ENCODE results near the gene ATG7.
"Not testable (repeated sequence)": the region's sequence is repeated elsewhere in the genome, so short reads cannot be mapped to it uniquely, and the experiment has no call there.

The ATG7 gene

DNA sequence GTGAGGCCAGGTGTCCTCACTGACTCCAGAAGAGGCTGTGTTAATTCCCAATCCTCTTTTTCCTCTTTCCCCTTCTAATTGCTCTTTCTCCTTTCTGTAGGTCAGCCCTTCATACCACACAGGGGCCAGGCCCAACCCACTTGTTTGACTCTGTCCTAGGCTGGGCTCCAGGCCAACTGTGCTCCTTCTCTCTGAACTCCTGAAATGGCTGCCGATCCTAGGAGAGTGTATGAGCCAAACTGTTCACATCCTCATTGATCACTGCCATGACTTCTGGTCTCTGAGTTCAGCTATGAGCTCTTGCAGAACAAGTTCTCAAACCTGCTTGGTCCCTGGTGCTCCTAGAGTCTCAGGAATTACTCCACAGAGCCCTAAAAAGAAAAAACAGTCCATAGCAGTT is 226.4 kb downstream of the ATG7 start:
- no peaks in the 10 kb centered on the region for H3K27me3 Mint-ChIP-seq
- no peaks in the 10 kb centered on the region for H3K9me3 Mint-ChIP-seq
- peaks cover 16% of the 10 kb centered on the region for H3K36me3 Mint-ChIP-seq (ENCODE audit: low read depth)
- no peak for DNase-seq
- peaks cover 2% of the 10 kb centered on the region for H3K4me1 Mint-ChIP-seq
- no peak overlapping the region for H3K4me3 Mint-ChIP-seq
- ATAC-seq, result no peak
- no peak overlapping the region for H3K27ac Mint-ChIP-seq

- Mint-ChIP-seq H3K27ac (no peak overlapping the region), H3K4me1 (no peaks in the 10 kb centered on the region), H3K9me3 (no peaks in the 10 kb centered on the region), H3K4me3 (no peak overlapping the region), H3K27me3 (no peaks in the 10 kb centered on the region), H3K36me3 (ENCODE audit: low read depth) (peaks cover 12% of the 10 kb centered on the region)
- ATAC-seq (no peak), DNase-seq (no peak)
Observed at GRCh38 chr3:11499144-11499543, 226.9 kb downstream of the ATG7 start.

GRCh38 chr3:11502413-11502812 is 230.2 kb downstream of the ATG7 start:
- H3K9me3 Mint-ChIP-seq; H3K4me1 Mint-ChIP-seq; H3K27me3 Mint-ChIP-seq; H3K27ac Mint-ChIP-seq; H3K4me3 Mint-ChIP-seq; DNase-seq; ATAC-seq; H3K36me3 Mint-ChIP-seq (ENCODE audit: low read depth): not testable (repeated sequence)

GRCh38 chr3:11507719-11508118 is 235.5 kb downstream of the ATG7 start:
- Mint-ChIP-seq H3K4me1 (peaks cover 3% of the 10 kb centered on the region), H3K4me3 (no peak overlapping the region), H3K36me3 (ENCODE audit: low read depth) (peaks cover 9% of the 10 kb centered on the region), H3K27me3 (no peaks in the 10 kb centered on the region), H3K27ac (no peak overlapping the region), H3K9me3 (no peaks in the 10 kb centered on the region)
- DNase-seq (no peak), ATAC-seq (no peak)

- Mint-ChIP-seq H3K4me3 (no peak overlapping the region), H3K36me3 (ENCODE audit: low read depth) (peaks cover 9% of the 10 kb centered on the region), H3K4me1 (peaks cover 3% of the 10 kb centered on the region), H3K9me3 (no peaks in the 10 kb centered on the region), H3K27ac (no peak overlapping the region), H3K27me3 (no peaks in the 10 kb centered on the region)
- ATAC-seq (no peak), DNase-seq (no peak)
Observed at GRCh38 chr3:11508346-11509172, 236.4 kb downstream of the ATG7 start.

DNA sequence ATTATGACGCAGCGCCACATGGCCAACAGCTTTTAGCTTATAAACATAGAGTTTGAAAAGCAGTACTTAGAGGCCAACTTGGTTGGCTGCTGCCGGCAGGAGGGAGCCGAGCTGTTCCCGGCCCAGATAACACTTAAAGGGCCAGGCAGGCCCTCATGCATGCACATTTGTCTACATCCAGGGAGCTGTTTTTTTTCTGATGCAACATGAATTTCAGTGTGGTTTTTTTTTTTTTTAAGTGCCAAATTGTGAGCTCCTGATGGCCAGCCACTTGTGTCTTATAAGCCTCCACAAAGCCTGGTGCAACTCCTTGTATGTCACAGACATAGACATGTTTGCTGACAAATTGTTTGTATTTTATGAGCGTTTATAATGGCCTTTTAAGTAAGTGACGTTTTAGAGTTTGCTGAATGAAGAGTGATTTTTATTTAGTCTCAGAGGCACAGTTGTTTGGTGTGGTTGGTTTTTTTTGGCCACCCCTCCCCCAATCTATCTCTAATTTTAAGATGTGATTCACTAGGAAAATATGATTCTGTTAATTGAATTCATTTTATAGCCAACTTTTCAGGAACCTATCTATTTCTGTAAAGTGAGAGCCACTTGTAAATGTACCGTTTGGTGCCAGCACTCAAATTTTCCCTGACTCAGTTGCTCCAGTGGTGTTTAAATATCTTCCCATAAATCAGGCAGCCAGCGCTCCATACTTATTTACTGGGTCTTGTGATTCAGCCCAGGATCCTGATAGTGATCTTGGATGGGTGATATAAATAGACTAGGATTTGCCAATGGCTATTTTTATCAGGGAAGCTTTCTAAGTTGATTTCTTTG is 237.2 kb downstream of the ATG7 start:
- no peak for DNase-seq
- Mint-ChIP-seq H3K27ac (no peak overlapping the region), H3K27me3 (no peaks in the 10 kb centered on the region), H3K4me1 (peaks cover 3% of the 10 kb centered on the region), H3K4me3 (no peak overlapping the region), H3K36me3 (ENCODE audit: low read depth) (peaks cover 9% of the 10 kb centered on the region), H3K9me3 (no peaks in the 10 kb centered on the region)
- no peak for ATAC-seq

DNA sequence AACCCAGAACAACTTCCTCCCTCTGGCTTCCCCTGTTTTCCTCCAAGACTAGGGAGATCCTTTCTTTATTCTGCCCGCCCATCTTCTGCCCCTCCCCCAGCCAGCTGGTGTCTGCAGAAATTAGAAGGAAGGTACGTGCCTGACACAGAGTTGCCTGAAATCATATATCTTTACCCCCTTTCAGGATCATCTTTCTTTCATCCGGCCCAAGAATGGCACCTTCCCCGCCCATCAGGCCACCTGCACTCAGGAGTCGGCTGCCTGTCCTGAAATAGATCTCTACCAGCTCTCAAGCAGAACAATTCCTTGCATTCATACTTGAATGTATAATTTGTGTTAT is 237.8 kb downstream of the ATG7 start:
- Mint-ChIP-seq H3K27ac (no peak overlapping the region), H3K4me3 (no peak overlapping the region), H3K4me1 (peaks cover 3% of the 10 kb centered on the region), H3K9me3 (no peaks in the 10 kb centered on the region), H3K27me3 (no peaks in the 10 kb centered on the region), H3K36me3 (ENCODE audit: low read depth) (peaks cover 10% of the 10 kb centered on the region)
- ATAC-seq, result no peak
- DNase-seq, result no peak

- Mint-ChIP-seq H3K27me3 (no peaks in the 10 kb centered on the region), H3K27ac (no peak overlapping the region), H3K9me3 (no peaks in the 10 kb centered on the region), H3K4me3 (no peak overlapping the region), H3K36me3 (ENCODE audit: low read depth) (peaks cover 12% of the 10 kb centered on the region), H3K4me1 (peaks cover 3% of the 10 kb centered on the region)
- DNase-seq, result no peak
- ATAC-seq, result no peak
Observed at GRCh38 chr3:11510356-11510755, 238.2 kb downstream of the ATG7 start.

- H3K4me3 Mint-ChIP-seq, H3K4me1 Mint-ChIP-seq, DNase-seq, H3K27ac Mint-ChIP-seq, H3K27me3 Mint-ChIP-seq, H3K9me3 Mint-ChIP-seq, ATAC-seq: not testable (repeated sequence)
- peaks cover 12% of the 10 kb centered on the region for H3K36me3 Mint-ChIP-seq (ENCODE audit: low read depth)
Observed at GRCh38 chr3:11511606-11512005, 239.4 kb downstream of the ATG7 start.

DNA sequence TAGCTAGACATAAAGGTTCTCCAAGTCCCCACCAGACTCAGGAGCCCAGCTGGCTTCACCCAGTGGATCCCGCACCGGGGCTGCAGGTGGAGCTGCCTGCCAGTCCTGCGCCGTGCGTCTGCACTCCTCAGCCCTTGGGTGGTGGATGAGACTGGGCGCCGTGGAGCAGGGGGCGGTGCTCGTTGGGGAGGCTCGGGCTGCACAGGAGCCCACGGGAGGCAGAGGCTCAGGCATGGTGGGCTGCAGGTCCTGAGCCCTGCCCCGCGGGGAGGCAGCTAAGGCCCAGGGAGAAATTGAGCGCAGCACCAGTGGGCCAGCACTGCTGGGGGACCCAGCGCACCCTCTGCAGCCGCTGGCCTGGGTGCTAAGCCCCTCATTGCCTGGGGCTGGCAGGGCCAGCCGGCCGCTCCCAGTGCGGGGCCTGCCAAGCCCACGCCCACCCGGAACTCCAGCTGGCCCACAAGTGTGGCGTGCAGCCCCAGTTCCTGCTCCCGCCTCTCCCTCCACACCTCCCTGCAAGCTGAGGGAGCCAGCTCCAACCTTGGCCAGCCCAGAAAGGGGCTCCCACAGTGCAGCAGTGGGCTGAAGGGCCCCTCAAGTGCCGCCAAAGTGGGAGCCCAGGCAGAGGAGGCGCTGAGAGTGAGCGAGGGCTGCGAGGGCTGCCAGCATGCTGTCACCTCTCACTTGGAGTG is 241.1 kb downstream of the ATG7 start:
- not testable (repeated sequence) for H3K27ac Mint-ChIP-seq, H3K4me3 Mint-ChIP-seq, H3K9me3 Mint-ChIP-seq, DNase-seq, H3K27me3 Mint-ChIP-seq, ATAC-seq, H3K4me1 Mint-ChIP-seq
- peaks cover 12% of the 10 kb centered on the region for H3K36me3 Mint-ChIP-seq (ENCODE audit: low read depth)

- Mint-ChIP-seq H3K27ac (no peak overlapping the region), H3K36me3 (ENCODE audit: low read depth) (peaks cover 12% of the 10 kb centered on the region), H3K9me3 (no peaks in the 10 kb centered on the region), H3K4me3 (no peak overlapping the region), H3K4me1 (peaks cover 3% of the 10 kb centered on the region), H3K27me3 (no peaks in the 10 kb centered on the region)
- ATAC-seq, result no peak
- DNase-seq, result no peak
Observed at GRCh38 chr3:11513817-11514135, 241.6 kb downstream of the ATG7 start.

GRCh38 chr3:11514191-11514821 is 242.1 kb downstream of the ATG7 start:
- no peak for DNase-seq
- Mint-ChIP-seq H3K27ac (no peak overlapping the region), H3K4me1 (peaks cover 2% of the 10 kb centered on the region), H3K4me3 (no peak overlapping the region), H3K9me3 (no peaks in the 10 kb centered on the region), H3K27me3 (no peaks in the 10 kb centered on the region), H3K36me3 (ENCODE audit: low read depth) (peaks cover 12% of the 10 kb centered on the region)
- ATAC-seq, result no peak

- no peak for ATAC-seq
- Mint-ChIP-seq H3K4me3 (no peak overlapping the region), H3K27me3 (no peaks in the 10 kb centered on the region), H3K27ac (no peak overlapping the region), H3K4me1 (no peaks in the 10 kb centered on the region), H3K9me3 (no peaks in the 10 kb centered on the region), H3K36me3 (ENCODE audit: low read depth) (peaks cover 3% of the 10 kb centered on the region)
- no peak for DNase-seq
Observed at GRCh38 chr3:11517601-11518000, 245.4 kb downstream of the ATG7 start.

GRCh38 chr3:11521167-11521566 is 249.0 kb downstream of the ATG7 start:
- Mint-ChIP-seq H3K4me1 (no peaks in the 10 kb centered on the region), H3K27ac (no peak overlapping the region), H3K36me3 (ENCODE audit: low read depth) (peaks cover 2% of the 10 kb centered on the region), H3K27me3 (no peaks in the 10 kb centered on the region), H3K4me3 (no peak overlapping the region), H3K9me3 (no peaks in the 10 kb centered on the region)
- ATAC-seq, result no peak
- DNase-seq, result no peak

DNA sequence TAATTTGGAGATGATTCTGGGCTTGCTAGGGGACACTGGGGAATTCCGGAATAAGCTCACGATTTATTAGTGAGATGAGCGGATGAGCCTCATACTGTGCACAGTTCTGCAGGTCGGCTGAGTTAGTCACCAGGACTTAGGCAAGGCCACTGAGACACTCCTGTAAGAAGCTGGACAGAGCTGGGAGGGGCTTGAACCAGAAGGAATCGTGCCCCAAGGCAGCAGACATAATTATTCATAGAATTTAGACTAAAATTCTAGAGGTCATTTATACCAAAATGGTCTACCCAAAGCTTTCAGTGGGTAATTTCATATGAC is 250.2 kb downstream of the ATG7 start:
- H3K27ac Mint-ChIP-seq, result no peak overlapping the region
- no peaks in the 10 kb centered on the region for H3K4me1 Mint-ChIP-seq
- peaks cover 2% of the 10 kb centered on the region for H3K9me3 Mint-ChIP-seq
- no peak overlapping the region for H3K4me3 Mint-ChIP-seq
- ATAC-seq (no peak), DNase-seq (no peak)
- no peaks in the 10 kb centered on the region for H3K27me3 Mint-ChIP-seq
- peaks cover 7% of the 10 kb centered on the region for H3K36me3 Mint-ChIP-seq (ENCODE audit: low read depth)

Data from activated naive CD8-positive, alpha-beta T cell treated with anti-CD3 and anti-CD28 coated beads, Interleukin-2, amount 50 U/mL, for 24 hours (primary cell).